Muscle layer of colon (tissue), 2 donors: ENCODE data around the gene ASCL2.

ENCODE experiments used
- H3K27ac ChIP-seq: one replicate; pipeline ENCODE4 v1.7.0; 2013; ENCODE audit warnings: low read depth, mild to moderate bottlenecking, low read length, moderate library complexity
- H3K27me3 ChIP-seq, 2 donors: one replicate each; pipeline ENCODE4 v1.7.0; 2013; ENCODE audit warnings: low read length in 2 of 2, mild to moderate bottlenecking in 2 of 2; ENCODE audit not compliant: insufficient read depth in 2 of 2, control insufficient read depth in 1 of 2
- H3K36me3 ChIP-seq: one replicate; pipeline ENCODE4 v1.7.0; 2013; ENCODE audit warnings: mild to moderate bottlenecking, low read length; ENCODE audit not compliant: insufficient read depth
- H3K4me1 ChIP-seq: one replicate; pipeline ENCODE4 v1.7.0; 2013; ENCODE audit warnings: mild to moderate bottlenecking, low read length; ENCODE audit not compliant: insufficient read depth
- H3K4me3 ChIP-seq, 2 donors: one replicate each; pipeline ENCODE4 v1.7.0; 2013; ENCODE audit warnings: low read length in 2 of 2, low read depth in 1 of 2, mild to moderate bottlenecking in 1 of 2, moderate library complexity in 1 of 2
- H3K9ac ChIP-seq: one replicate; pipeline ENCODE4 v1.7.0; 2013; ENCODE audit warnings: low read length
- H3K9me3 ChIP-seq: one replicate; pipeline ENCODE4 v1.7.0; 2013; ENCODE audit warnings: mild to moderate bottlenecking, low read length
- donor health status: abdominal sarcoma.
- donor health status: Adenocarcinoma of cecum.

Gene ASCL2

GRCh38 chr11:2306452-2306823 lies 36.0 kb upstream of the ASCL2 start:
- H3K4me1 ChIP-seq: peaks cover 63% of the 10 kb centered on the region
- no peaks in the 10 kb centered on the region for H3K9me3 ChIP-seq
- H3K36me3 ChIP-seq: no peaks in the 10 kb centered on the region
- peak overlapping the region; percentile 21 for H3K9ac ChIP-seq
- peak overlapping the region; percentile 94 for H3K27ac ChIP-seq
- H3K27me3 ChIP-seq: no peaks in the 10 kb centered on the region
- H3K4me3 ChIP-seq: peak overlapping the region in 1 of 2 donors; percentile 45

- Histone ChIP-seq H3K9ac (peak overlapping the region; percentile 71), H3K27me3 (no peaks in the 10 kb centered on the region), H3K27ac (peak overlapping the region; percentile 94), H3K4me1 (peaks cover 58% of the 10 kb centered on the region), H3K4me3 (peak overlapping the region; percentile 25 to 45), H3K36me3 (no peaks in the 10 kb centered on the region), H3K9me3 (no peaks in the 10 kb centered on the region)
Observed at GRCh38 chr11:2305788-2306451, 35.5 kb upstream of the ASCL2 start.

GRCh38 chr11:2305140-2305778 lies 34.9 kb upstream of the ASCL2 start:
- Histone ChIP-seq H3K4me1 (peaks cover 58% of the 10 kb centered on the region), H3K9me3 (no peaks in the 10 kb centered on the region), H3K4me3 (peak overlapping the region; percentile 25 to 45), H3K36me3 (no peaks in the 10 kb centered on the region), H3K9ac (peak overlapping the region; percentile 71), H3K27ac (peak overlapping the region; percentile 94), H3K27me3 (no peaks in the 10 kb centered on the region)

GRCh38 chr11:2304506-2305139 lies 34.2 kb upstream of the ASCL2 start:
- H3K4me3 ChIP-seq: no peak overlapping the region
- H3K27me3 ChIP-seq: no peaks in the 10 kb centered on the region
- no peaks in the 10 kb centered on the region for H3K36me3 ChIP-seq
- H3K9ac ChIP-seq: peak overlapping the region; percentile 71
- peaks cover 58% of the 10 kb centered on the region for H3K4me1 ChIP-seq
- H3K9me3 ChIP-seq: no peaks in the 10 kb centered on the region
- H3K27ac ChIP-seq: peak overlapping the region; percentile 94

GRCh38 chr11:2303627-2304505 lies 33.5 kb upstream of the ASCL2 start:
- Histone ChIP-seq H3K27ac (peak overlapping the region; percentile 57), H3K36me3 (no peaks in the 10 kb centered on the region), H3K9me3 (no peaks in the 10 kb centered on the region), H3K4me3 (no peak overlapping the region), H3K4me1 (peaks cover 58% of the 10 kb centered on the region), H3K27me3 (no peaks in the 10 kb centered on the region), H3K9ac (no peak overlapping the region)

GRCh38 chr11:2302896-2303626 lies 32.7 kb upstream of the ASCL2 start:
- H3K27ac ChIP-seq: peak overlapping the region; percentile 57
- peak overlapping the region in 1 of 2 donors; percentile 42 for H3K4me3 ChIP-seq
- no peaks in the 10 kb centered on the region for H3K27me3 ChIP-seq
- peak overlapping the region; percentile 27 for H3K9ac ChIP-seq
- H3K36me3 ChIP-seq: no peaks in the 10 kb centered on the region
- H3K9me3 ChIP-seq: no peaks in the 10 kb centered on the region
- H3K4me1 ChIP-seq: peaks cover 58% of the 10 kb centered on the region

- Histone ChIP-seq H3K36me3 (no peaks in the 10 kb centered on the region), H3K27ac (peak overlapping the region; percentile 57), H3K9ac (peak overlapping the region; percentile 27), H3K9me3 (no peaks in the 10 kb centered on the region), H3K27me3 (no peaks in the 10 kb centered on the region), H3K4me3 (peak overlapping the region in 1 of 2 donors; percentile 42), H3K4me1 (peaks cover 52% of the 10 kb centered on the region)
Observed at GRCh38 chr11:2302306-2302895, 32.0 kb upstream of the ASCL2 start.

GRCh38 chr11:2301631-2302305 lies 31.4 kb upstream of the ASCL2 start, which contains the start of the genes C11orf21 and TSPAN32:
TSS of gene C11orf21 (minus strand) at chr11:2301918. CDS start at chr11:2301808, 110 bp downstream.
TSS of gene TSPAN32 (plus strand) at chr11:2302013. CDS start at chr11:2302150, 137 bp downstream.
- Histone ChIP-seq H3K9me3 (no peaks in the 10 kb centered on the region), H3K4me1 (peaks cover 46% of the 10 kb centered on the region), H3K4me3 (peak within 1 kb of the TSS in 1 of 2 donors; percentile 42), H3K27me3 (no peaks in the 10 kb centered on the region), H3K27ac (peak within 1 kb of the TSS; percentile 57), H3K9ac (peak within 1 kb of the TSS; percentile 27), H3K36me3 (no peaks in the 10 kb centered on the region)

- Histone ChIP-seq H3K4me3 (no peak overlapping the region), H3K27ac (no peak overlapping the region)
Observed at GRCh38 chr11:2300936-2301630, 30.7 kb upstream of the ASCL2 start.

More at GRCh38 chr11:2300936-2301630, 30.7 kb upstream of the ASCL2 start:
- H3K9ac ChIP-seq: no peak overlapping the region
- no peaks in the 10 kb centered on the region for H3K27me3 ChIP-seq
- no peaks in the 10 kb centered on the region for H3K9me3 ChIP-seq
- no peaks in the 10 kb centered on the region for H3K36me3 ChIP-seq
- H3K4me1 ChIP-seq: peaks cover 41% of the 10 kb centered on the region
